Panc1 (cell line): ENCODE data around the gene HNRNPH2.

Source experiments
- CTCF ChIP-seq: fragments of 450-650 bp; IDR thresholded peaks from 2 replicates; pipeline ENCODE4 v1.5.1; 2017; ENCODE audit warnings: mild to moderate bottlenecking
- POLR2AphosphoS5 ChIP-seq: IDR thresholded peaks from 2 replicates; pipeline ENCODE4 v1.6.1; 2012; ENCODE audit warnings: mild to moderate bottlenecking, low read depth, low read length, moderate library complexity
- REST ChIP-seq, 2 experiments: IDR thresholded peaks; 2 replicates each; pipeline ENCODE4 v1.6.1; 2011 to 2012; ENCODE audit warnings: low read depth in 2 of 2, control low read depth in 1 of 2, low read length in 1 of 2, mild to moderate bottlenecking in 1 of 2, moderate library complexity in 1 of 2; ENCODE audit not compliant: insufficient read depth in 1 of 2
- SIN3A ChIP-seq: IDR thresholded peaks from 2 replicates; pipeline ENCODE4 v1.6.1; 2012; ENCODE audit warnings: low read depth, mild to moderate bottlenecking, low read length, moderate library complexity, borderline replicate concordance; ENCODE audit not compliant: insufficient read depth

DNA sequence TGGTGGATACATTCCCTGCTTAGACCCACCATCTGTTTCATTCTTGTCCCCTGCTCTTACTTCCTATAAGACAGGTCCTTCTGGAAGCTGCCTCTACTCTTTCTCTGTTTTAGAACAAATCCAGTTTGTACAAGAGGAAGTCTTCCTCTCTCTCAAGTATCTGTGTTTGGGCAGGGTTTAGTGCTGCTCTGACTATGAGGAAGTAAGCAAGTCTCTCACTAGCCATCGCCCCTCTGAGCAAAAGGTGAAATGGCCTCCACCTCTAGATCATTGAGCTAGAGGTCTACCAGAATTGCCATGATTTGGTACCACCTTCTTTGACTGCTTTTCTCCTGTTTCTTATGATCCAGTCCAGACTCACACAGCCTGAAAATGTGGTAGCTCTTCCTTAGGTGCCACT lies 30.5 kb upstream of the HNRNPH2 start:
- no peak for TF ChIP-seq REST (IDR thresholded peaks at IDR 0.05; ENCODE audit: insufficient read depth in 1 of 2, low read depth in 2 of 2, low read length in 1 of 2)
- no peak for TF ChIP-seq POLR2AphosphoS5
- TF ChIP-seq CTCF = no peak
- TF ChIP-seq SIN3A = no peak
